GM21423 (cell line): Measurements from ENCODE around the gene SULT6B1.

ENCODE experiments used
- ATAC-seq: cut with Tn5 transposase; IDR thresholded peaks from one replicate; pipeline ENCODE4 v1.9.1; 2021; ENCODE audit warnings: mild to moderate bottlenecking, moderate library complexity; ENCODE audit not compliant: unreplicated experiment

Gene SULT6B1

DNA sequence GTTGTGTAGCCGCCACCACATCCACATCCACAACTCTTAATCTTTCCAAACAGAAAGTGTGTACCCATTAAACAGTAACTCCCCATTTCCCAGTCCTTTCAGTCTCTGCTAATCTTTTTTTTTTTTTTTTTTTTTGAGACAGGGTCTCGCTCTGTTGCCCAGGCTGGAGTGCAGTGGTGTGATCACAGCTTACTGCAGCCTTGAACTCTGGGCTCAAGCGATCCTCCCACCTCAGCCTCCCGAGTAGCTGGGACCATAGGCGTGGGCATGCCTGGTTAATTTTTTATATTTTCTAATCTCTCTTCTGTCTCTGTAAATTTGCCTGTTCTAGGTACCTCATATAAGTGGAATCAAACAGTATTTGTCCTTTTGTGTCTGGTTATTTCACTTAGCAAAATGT lies 35.2 kb downstream of the SULT6B1 start:
- ATAC-seq = no peak

DNA sequence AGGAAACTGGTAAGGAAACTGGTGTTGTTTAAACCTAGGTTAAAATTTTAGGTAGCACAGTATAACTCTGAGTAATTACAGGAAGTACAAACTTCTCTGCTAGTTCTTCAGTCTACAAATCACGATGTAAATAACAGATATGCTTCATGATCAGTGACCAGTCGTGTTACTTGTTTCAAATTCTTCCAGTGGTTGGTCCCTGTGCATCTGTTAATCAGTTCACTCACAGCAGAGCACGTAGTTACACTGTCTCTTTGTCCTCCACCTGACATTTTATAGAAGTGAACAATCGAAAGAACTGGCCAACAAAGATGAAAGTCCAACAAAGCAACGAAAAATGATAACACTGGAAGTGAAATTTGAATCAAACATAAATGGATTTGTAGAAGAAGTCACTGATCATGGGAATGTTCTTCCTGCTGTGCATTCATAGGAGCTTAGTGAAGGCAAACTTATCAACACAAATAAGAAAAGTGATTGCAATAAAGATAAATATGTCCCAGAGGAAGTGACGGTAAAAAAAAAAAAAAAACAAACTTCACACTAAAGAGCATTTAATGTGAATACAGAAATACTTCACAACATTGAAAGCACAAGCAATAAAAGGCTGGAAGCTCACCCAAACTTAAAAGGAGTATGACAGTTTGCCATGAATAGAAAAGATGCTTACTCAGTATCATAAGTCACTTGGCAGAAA lies 38.7 kb downstream of the SULT6B1 start:
- ATAC-seq = no peak

DNA sequence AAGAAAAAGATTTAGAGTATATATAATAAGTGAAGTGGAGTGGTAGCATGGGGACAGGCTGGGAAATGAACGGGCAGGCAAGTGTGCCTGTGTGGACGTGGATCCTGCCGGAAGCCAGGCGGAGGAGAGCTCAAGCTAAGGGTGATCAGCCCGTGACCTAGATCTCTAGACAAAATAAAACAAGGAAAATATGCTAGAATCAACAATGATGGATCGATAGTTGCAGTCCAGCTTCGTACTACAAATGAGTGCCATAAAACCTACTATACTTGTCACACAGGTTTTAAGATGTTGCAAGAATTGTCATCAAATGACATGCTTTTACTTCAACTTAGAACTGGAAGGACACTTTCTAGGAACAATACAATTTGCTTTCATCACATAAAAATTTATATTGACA lies 40.1 kb downstream of the SULT6B1 start:
- ATAC-seq = no peak

DNA sequence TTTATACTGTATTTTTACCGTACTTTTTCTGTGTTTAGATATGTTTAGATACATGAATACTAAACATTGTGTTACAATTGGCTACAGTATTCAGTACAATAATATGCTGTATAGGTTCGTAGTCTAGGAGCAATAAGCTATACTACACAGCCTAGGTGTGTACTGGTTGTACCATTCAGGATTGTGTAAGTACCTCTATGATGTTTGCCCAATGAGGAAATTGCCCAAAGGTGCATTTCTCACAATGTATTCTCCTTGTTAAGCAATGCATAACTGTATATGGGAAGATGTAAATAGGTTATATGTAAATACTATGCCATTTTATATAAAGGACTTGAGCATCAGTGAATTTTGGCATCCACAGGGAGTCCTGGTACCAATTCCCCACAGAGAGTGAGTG lies 42.4 kb downstream of the SULT6B1 start:
- no peak for ATAC-seq

DNA sequence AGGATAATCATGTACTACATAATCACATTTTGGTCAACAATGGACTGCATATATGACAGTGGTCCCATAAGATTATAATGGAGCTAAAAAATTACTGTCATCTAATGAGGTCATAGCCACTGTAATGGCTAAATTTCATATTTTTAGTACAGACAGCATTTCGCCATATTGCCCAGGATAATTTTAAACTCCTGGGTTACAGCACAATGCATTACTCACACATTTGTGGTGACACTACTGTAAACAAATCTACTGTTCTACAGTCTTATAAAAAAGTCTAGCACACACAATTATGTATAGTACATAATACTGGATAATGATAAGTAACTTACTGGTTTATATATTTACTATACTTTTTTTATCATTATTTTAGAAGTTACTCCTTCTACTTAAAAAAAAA lies 44.5 kb downstream of the SULT6B1 start:
- ATAC-seq = no peak

DNA sequence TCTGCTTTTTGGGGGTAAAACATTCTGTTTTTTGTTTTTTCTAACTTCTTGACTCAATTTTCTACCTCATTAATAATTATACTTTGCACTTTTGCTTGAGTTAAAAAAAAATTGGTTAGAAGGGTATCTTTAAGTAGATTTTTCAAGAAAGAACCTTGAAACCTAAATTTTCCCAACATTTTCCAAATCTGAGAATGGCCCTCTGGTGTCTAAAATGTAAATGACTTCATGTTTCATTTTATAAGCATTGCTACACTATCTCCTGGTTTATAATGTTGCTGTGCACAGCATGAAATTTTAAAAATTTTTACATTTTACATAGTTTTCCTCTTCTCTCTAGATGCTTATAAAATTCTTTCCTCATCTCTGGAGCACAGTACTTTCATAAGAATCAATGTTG lies 45.9 kb downstream of the SULT6B1 start:
- no peak for ATAC-seq

DNA sequence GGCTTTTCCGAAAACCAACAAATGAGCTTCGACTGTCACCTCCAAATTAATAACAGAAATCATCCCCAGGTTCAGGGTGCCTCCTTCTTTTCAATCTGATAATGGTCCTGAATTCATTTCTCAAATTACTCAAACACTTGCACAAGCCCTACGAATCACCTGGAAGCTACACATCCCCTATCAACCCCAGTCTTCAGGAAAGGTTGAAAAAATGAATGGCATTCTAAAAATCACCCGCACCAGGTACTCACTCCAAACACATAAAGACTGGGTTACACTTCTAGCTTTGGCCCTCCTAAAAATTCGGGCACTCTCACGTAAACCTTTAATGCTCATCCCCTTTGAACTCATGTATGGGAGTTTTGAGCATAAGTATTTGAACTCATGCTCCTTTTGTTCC lies 55.6 kb downstream of the SULT6B1 start:
- no peak for ATAC-seq

DNA sequence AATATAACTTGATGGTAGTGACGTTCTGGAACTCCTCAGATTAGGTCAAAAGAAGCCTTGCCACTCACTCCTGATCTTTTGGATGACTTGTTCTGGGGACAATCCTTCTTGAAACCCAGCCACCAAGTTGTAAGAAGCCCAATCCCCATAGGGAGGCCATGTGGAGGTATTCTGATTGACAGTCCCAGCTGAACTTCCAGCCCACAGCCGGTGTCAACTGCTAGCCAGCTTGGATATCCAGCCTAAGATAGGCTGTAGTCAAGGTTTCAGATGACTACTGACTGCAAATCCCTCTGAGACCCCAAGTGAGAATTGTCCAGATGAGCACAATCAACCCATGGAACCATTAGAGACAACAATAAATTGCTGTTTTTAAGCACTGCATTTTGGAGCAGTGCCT lies 63.1 kb downstream of the SULT6B1 start:
- ATAC-seq = no peak

DNA sequence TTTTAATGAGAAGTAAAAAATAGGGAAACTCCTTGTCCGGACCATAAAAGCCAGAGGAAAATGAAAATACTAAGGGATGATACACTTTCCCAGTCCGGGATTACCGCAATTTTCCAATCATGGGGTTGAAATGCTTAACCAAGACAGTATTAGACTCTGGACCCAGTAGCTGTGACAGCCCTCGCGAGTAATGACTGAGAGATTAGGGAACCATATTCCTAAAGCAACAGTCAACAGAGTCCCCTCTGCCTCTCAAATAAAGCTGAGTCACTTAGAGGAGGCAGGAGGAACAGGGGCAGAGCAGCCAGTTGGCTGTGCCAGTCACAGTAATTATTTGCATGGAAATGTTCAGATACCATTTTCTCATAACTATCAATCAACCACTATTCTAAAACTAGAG lies 69.3 kb downstream of the SULT6B1 start:
- no peak for ATAC-seq
